IPS DF 4.7 (cell line): Measurements from ENCODE around the gene WLS.

Source experiments
- DNase-seq: peaks from one replicate; pipeline ENCODE4 v3.0.0-alpha.2; 2013; ENCODE audit warnings: low spot score; ENCODE audit errors: extremely low read depth

Gene WLS

DNA sequence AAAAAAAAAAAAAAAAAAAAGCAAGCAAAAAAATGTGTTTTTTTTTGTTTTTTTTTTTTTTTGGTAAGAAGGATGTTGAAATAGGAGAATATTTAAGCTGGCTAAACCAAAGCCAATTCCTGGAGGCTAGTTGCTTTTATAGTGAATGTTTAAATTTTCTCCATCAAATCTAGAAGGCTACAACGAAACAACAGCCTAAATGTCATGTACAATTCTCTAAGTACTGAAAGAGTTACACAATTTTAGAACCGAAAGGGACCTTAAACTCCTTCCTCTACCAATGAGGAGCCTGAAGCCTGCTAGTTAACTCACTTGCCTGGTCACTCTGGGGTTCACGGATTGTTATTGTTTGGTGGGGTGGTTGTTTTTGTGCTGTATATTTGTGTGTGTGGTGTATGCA, 3.5 kb downstream of the WLS start:
- DNase-seq: no peak

DNA sequence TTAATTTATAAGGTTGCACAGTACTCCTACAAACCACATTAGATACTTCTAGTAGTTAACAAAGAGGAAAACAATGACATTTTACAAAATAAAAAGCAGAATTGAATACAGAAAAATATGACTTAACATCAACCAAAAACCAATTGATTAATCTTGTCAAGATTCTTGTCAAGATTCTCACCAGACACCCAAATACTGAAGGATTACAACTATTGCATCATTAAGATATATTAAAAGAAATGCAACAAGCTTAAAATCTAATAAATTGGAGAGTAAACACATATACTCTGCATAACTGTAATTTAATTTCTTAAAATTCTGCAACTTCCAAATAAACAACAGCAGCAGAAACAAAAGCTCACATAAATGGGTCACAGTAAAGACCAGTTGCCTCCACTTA, 4.7 kb downstream of the WLS start:
- DNase-seq: no peak

DNA sequence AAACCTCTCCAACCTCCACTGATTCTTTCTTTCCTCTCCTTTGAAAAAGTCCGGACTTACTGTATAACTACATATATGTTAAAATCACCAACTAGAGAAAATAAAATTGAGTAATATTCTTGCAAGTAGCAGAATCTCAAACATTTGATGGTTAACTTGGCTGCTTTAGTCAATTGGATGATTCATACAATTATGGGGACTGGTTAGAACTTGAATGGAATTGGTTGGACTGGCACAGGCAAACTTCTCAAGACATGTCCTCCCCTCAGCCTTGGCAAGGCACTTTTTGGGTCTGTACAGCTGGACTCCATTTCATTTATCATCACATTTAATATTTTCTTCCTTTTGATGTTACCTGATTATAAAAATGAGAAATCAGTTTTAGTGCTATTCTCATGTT, 6.5 kb downstream of the WLS start:
- no peak for DNase-seq

DNA sequence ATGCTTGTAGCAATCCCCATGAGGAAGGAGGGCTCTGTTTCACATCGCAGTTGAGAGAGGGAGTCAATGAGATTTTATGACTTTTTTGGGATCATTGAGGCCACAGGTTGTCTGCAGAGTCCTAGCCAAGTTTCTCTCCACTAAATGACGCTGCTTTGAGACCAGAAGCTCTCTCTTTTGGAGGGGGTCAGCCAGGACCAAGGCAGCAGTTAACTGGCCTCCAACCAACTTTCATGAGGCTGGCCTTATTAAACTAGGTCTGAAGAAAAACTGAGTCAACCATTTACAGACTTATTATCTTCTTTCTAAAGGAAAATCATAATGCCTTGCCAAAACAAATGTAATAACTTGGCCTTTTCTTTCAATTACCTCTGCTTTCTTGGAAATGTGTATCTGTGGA, 8.6 kb downstream of the WLS start:
- DNase-seq: no peak

DNA sequence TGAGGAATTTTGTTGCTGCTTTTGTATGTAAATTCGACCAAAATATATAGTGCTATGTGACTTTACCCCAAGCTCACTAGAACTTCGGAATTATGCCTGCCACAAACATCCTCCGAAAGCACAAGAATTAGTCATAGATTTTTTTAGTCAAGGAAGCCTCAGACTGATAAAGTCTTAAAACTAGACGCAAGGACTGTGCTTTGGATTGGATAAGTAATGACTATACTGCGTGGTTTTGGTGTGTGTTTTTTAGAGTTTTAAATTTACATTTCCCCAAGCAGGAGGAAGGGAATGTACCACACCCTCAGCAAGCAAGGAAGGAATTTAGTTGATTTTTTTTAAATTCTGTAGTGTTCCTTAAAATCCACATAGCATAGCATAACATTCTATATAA, 10.3 kb downstream of the WLS start:
- DNase-seq: no peak

DNA sequence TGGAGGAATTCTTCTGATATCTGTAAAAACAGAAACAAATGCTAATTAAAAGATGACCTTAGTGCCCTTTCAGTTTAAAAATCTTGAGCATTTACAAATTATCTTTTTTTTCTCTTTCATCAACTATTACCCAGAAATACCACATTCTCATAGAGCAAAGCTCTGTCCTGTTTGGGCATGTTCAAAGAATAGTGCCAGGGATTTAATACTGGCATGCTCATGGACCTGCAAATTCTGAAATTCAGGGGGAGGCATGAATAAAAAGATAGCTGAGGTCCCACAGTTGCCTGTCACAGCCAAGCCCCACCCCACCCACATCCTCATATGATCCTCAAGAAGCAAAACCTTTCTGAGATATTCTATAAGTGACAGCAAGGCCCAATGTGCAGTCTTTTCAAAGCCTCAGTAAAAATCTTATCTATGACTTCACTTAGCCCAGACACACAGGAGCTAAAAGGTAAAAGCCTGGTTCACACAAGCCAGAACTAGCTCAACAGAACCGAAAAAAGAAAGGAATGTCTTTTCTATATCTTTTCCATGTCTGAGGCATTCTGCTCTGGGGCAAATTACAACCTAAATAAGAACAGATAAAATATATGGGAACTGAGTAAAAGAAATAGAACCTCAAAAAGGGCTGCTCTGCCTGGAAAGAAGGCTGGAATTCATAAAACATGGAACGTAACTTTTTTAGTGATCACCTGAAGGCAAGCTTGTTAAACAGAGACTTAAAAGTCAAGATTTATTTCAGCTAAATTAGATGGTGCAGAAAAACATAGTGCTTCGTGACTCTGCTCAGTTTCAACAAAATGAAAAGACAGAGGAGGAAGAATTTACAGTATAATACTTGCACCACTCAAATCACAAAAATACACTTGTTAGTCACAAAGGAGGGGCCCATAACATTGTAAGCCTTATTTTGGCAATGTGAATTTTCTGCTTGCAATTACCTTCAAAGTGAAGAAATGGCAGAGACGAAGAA, 11.0 kb downstream of the WLS start:
- DNase-seq: no peak

DNA sequence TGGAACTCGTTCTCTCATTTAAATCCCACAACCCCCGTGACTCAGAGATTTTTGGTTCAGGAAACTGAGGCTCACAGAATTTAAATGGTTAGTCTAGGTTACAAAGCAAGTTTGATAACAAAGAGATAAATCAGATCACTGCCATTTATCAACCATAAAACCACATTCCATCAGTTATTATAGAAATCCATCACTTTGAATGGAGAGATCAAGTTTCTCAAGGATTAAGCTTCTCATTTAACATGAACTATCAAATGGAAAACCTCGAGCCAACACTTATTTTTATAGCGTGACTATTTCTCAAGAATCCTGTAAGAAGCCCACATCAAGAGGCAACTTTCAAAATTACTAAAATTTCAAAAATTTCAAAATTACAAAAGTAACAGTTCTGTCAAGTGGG, 11.9 kb downstream of the WLS start:
- no peak for DNase-seq

DNA sequence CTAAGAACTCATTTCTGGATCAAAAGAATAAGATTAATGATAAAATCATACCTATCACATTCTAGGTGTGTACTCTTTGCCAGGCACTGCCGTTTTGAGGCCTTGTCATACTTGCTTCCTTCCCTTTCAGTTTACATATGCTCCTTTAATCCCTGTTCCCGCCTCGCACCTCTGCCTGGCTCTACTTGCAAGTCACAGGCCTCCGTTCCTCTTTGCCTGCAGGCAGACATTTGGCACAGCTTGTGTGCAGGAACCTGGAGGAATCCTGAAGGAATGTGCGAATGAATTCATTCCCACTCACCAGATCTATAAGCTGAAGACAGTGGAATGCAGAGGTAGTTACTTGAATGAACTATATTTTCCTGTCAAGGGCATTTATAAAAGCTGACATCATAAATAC, 13.8 kb downstream of the WLS start:
- DNase-seq: no peak

DNA sequence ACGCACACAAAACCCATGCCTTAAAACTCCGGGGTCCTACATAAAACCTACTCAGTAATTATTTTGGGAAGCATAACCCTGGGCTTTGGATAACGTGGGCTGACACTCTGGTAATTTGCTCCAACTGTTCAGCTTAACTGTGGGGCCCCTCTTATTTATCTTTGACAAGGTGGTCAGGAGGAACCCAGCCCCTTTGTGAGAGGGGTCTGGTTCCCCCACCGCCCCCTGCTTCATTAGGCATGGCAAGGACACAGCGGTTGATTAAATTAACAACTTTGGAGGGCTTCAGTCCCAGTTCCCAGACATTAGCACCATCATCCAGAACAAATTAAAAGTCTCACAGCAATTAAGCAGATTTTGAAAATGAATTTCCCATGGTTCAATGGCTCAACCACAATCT, 14.7 kb downstream of the WLS start:
- DNase-seq: no peak

DNA sequence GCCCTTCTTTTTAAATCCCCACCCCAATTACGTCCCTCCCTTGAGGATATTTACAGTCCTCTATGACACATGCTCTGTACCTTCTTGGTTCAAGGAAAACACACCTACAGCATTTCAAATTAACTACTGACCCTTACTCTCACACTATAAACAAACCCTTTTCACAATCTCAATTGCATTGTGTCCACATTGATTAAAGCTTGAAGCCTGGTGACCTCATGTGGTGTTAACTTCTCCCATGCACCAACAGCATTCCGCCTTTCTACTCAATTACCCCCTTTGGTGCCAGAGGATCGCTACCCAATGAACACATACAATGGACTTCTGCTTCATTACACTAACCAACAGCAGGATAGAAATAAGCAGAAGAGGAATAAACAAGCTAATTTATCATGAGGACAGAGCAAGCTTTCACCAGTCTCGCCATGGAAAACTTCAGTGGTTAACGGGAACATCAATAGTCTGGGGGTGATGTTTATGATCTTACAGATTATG, 15.2 kb downstream of the WLS start:
- DNase-seq: no peak

DNA sequence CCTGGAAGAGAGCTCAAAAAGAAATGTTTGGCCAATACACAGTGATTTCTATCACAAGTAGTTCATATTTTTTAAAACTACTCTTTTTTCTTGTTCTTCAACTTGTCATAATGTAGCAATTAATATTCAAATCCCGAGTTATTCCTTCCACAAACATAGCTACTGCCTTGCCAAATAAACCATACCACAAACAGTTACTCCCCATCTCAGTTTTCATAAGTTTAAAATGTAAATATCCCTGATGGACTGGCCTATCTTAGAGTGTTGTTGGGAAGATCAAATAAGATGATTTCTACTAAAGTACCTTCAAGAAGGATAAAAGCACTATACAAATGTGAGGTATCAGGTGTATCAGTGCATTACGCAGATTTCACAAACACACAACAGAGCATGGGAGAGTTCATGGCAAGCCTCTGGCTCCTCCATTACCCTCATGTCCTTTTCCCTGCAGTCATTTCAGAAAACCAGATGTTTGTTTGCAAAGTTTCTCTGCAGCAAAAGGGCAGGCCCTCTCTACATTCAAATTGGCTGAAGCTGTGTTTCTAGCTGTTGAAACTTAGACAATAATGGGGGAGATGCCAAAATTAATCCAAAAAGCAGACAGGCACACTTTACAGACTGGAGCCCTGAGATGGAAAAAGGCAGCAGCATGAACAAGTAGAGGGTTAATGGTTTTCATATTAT, 16.1 kb downstream of the WLS start:
- no peak for DNase-seq

DNA sequence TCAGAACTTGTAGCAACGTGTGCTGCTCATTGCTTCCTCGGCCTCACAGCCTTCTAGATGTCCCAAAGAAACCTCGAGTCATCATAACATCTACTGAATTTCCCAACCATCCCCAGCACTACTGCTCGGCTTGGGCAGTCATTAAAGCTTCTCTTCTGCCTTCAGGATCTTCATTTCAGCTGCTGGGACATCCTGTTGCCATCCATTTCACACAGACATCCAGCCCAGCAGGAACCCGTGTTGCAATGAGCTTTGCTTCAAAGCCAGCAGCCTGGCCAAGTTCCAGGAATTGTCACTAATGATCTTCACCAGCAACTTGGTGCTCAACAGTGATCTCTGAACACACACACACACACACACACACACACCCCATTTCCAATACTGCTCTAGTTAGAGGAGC, 18.5 kb downstream of the WLS start:
- DNase-seq: no peak

DNA sequence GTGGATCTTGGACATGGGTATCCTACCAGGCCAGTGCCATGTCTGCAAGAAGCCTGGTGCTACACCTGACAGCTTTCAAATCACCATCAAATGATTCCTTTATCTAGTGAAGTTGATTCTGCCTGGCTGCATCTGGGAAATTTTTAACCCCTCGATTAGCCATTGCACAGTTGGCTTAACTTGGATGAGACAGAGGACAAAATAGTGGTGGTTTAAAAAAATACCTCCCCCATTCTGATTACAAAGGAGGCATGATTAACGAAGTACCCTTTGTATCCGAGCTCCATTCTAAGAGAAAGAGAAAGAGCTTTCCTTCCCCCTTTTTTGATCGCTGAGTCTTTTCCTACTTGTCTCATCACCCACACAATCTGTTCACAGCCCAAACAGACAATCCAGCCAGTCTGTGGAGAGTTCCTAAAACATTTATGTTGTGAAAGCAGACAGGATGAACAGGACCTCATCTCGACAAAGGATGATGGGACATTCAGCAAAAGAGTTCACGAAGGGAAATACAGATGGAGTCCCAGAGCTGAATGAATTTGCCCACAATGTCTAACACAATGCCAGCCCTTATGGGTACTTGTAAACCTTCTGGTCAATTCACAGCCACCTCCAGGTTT, 20.5 kb downstream of the WLS start:
- DNase-seq: no peak

DNA sequence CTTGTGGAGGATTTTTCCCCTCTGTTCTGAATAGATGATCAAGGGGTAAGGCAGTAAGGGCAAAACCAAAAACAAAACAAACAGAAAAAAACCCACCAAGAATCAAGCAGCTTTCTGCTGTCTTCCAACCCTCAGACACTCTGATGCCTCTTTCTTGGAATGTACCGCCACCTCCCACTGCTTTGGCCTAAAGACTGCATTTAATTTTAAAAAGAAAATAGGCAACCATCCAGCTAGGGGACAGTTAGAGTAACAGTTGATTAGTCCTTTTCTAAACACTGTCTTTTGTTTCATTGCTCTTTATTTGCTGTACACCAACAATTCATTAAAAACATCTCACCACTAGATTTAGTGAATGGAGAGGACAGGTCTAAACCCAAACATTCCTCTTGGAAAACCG, 21.5 kb downstream of the WLS start:
- DNase-seq: no peak

DNA sequence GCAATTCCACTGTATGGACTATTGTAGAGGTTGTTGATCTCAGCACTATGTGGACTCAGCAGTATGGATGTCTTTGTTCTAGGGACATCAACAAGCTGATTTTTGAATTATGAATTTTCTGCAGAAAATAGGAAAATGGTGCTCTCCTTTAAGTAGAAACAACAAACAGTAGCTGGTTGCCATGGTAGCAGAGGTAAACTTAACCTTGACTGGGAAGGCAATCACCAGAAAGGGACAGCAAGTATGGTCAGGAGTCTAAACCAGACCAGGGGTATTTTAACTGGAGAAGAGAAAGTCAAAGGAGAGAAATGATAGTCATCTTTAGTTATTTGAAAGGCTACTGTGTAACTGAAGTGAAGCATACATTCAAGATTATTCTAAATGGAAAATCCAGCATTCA, 22.3 kb downstream of the WLS start:
- DNase-seq: no peak

DNA sequence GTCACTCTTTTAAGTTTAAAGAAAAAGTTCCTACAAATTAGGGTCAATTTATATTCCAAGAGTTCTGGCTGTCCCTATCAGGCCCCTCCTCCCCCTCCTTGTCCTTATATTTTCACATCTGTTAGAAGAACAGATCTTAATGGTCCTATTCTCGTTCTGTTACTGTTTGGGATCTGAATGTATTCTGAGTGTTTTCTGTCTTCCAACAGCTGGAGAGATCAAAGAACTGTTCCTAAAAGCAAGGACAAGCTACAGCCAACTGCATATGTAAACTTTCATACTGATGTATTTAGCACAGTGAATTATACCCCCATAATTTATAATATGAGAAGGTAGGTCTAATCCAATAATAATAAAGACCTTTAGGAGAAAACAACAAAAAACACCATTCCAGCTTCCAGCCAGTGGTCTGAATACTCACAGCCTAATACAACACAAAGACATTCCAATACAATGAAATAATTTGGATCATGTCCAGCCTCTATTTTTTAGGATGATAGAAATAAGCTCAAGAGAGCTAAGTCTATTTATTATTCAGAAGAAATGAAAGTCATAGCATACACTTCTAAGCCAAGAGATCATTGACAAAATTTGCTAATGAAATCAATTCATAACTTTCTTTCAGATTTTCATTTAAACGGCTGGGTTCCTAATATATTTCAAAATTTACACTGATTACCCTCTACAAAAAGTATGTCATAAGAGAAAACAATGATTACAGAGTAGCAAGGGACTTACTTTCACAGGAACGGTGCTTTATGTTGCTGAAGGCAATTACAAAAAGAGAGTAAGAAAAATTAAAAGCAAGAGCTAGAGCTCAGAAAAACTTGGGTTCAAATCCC, 25.3 kb downstream of the WLS start:
- no peak for DNase-seq

DNA sequence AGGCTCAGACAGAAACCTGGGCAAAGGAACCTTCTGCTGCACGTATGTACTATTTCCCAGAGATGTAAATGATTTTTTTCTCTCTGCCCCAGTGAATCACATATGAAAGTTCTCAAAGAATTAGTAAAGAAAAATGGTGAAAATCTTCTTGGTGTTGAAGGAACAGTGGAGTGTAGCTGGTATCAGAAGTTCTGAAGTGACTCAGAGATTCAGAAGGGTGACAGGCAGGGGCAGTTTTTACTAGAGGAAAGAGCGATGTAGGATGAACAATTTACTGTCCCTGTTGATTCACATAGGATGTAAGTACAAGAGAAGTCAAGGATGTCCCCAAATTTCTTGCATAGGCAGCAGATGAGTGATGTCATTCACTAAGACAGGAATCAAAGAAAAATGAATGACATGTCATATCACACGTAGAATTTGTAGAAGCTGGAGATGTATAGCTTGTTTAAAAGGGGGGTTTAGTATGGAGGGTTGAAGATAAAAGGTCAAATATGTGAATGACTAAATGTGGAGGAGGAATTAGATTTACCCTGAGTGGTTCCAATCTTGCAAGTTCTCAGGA, 26.4 kb downstream of the WLS start:
- DNase-seq: no peak

DNA sequence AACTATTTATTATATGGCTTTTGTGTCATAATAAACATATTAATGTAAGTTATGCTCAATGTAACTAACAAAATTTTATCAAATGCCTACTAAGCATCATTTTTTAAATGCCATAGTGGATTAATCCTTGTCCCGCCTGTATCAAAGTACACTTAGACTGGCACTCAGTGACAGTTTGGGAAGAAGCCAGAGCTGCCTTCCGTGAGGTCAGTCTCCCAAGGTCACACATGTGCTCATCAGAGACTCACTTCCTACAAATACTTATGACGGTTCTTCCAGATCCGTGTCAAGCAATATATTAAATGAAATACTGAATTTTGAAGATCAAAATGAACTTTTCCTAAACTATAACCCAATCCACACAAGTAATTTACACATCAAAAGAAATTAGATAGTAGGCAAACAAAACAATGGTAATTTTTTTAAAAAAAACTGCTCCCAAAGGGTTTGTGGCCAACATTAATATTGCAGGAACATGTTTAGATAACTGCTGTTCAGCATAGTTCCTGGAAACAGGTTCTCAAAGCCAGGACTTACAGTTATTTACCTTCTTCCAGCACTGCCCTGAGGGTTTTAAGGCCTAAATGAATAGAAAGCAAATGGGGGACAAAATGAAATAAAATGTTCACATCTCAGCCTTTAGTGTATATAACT, 27.2 kb downstream of the WLS start:
- no peak for DNase-seq

DNA sequence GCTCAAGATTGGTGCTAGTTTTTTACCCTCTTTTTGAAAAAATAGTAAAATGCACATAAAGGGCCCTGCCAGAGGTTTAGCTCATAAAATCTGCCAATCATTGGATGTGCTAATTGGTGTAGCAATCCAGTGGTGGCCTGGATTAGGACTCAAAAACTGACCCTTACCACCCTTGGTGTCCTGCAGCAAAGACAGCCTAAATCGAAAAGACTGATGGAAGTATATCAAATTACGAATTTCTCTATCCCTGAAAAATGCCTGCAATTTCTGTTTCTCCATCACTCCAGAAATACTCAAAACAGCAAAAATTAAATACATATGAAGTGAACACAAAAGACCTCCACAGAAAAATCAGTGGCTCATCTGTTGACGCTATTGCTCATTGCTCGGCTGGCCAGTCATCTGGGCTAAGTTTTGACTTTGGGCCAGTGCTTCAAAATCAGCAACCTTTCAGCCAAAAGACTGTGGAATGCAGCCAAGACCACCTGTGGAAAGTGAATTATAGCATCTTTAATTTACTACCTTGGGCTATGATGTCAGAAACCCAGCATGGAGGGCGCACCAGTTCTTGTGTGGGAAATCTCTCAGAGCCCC, 30.0 kb downstream of the WLS start:
- no peak for DNase-seq
